Measurements from ENCODE around the gene WRNIP1. TPM values are rescaled to one million over a fixed set of nuclear protein-coding genes. Genes with fewer than 3 reads are reported as not detected.

Gene WRNIP1
- total RNA-seq, 1 experiment from 2014 or later, result 78.8 TPM

GRCh38 chr6:2744209-2744771, 20.9 kb upstream of the WRNIP1 start:
- ChIA-PET CTCF (interaction anchor here (1.5 kb wide), 1 partner anchor 9 kb away, joined by 4 read pairs; no protein-coding TSS in a partner anchor), POLR2A (no interaction called here), RAD21 (ENCODE audit: low non-redundant PET in 1 of 2, low total read pairs in 2 of 2, uncharacterized antibody in 2 of 2, unreplicated experiment in 2 of 2) (no interaction called here)
- intact Hi-C loops (cut with micrococcal nuclease), result loop anchor here (1.0 kb wide), 1 partner anchor 1148 kb away; no protein-coding TSS in a partner anchor
- Histone ChIP-seq H3K9me2 (ENCODE audit: insufficient read depth) (no peaks in the 10 kb centered on the region), H3K9me3 (ENCODE audit: control insufficient read depth in 1 of 2, insufficient read depth in 1 of 2, low read depth in 1 of 2, low read length in 2 of 2) (no peaks in the 10 kb centered on the region), H3K4me3 (replicated peaks in 1 of 2; ENCODE audit: low read depth in 1 of 2, low read length in 2 of 2) (no peak overlapping the region), H2AFZ (ENCODE audit: low read depth, low read length, poor library complexity, severe bottlenecking) (no peak overlapping the region), H3K4me1 (ENCODE audit: control insufficient read depth in 1 of 2, insufficient read depth in 2 of 2, low read length in 2 of 2) (peaks cover 0 to 5% of the 10 kb centered on the region in 2 experiments; a peak in 1 of 4 replicates), H3K27ac (ENCODE audit: low read depth, low read length) (no peak overlapping the region), H3K27me3 (ENCODE audit: insufficient read depth, low read length) (no peaks in the 10 kb centered on the region), H3K36me3 (ENCODE audit: control insufficient read depth in 1 of 2, insufficient read depth in 2 of 2, low read length in 2 of 2) (no peaks in the 10 kb centered on the region), H3K9ac (ENCODE audit: low read length) (no peak overlapping the region), H3K79me2 (ENCODE audit: insufficient read depth, low read length) (no peaks in the 10 kb centered on the region), H3K4me2 (ENCODE audit: low read length) (no peak overlapping the region), H4K20me1 (ENCODE audit: insufficient read depth) (no peaks in the 10 kb centered on the region)
- DNase-seq (ENCODE audit: low read depth, low spot score), result no peak
- peak; percentile 81 for ATAC-seq
- no TSS peak for BruUV-seq (replicated peaks)
- TF ChIP-seq ZFX (IDR thresholded peaks at IDR 0.05), result no peak
- TF ChIP-seq, protein P1, sequence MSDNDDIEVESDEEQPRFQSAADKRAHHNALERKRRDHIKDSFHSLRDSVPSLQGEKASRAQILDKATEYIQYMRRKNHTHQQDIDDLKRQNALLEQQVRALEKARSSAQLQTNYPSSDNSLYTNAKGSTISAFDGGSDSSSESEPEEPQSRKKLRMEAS (IDR thresholded peaks at IDR 0.05), result no peak
- TF ChIP-seq EZH2phosphoT487 (IDR thresholded peaks at IDR 0.05; ENCODE audit: borderline replicate concordance), result no peak
- no peak for TF ChIP-seq TCF7L2 (IDR thresholded peaks at IDR 0.05; ENCODE audit: borderline replicate concordance, extremely low read depth, insufficient read depth, insufficient read length)
- TF ChIP-seq POLR2AphosphoS5 (IDR thresholded peaks at IDR 0.05; ENCODE audit: low read depth, low read length), result no peak
- no peak for TF ChIP-seq CEBPB (IDR thresholded peaks at IDR 0.05; ENCODE audit: low read depth)
- TF ChIP-seq, protein P2, sequence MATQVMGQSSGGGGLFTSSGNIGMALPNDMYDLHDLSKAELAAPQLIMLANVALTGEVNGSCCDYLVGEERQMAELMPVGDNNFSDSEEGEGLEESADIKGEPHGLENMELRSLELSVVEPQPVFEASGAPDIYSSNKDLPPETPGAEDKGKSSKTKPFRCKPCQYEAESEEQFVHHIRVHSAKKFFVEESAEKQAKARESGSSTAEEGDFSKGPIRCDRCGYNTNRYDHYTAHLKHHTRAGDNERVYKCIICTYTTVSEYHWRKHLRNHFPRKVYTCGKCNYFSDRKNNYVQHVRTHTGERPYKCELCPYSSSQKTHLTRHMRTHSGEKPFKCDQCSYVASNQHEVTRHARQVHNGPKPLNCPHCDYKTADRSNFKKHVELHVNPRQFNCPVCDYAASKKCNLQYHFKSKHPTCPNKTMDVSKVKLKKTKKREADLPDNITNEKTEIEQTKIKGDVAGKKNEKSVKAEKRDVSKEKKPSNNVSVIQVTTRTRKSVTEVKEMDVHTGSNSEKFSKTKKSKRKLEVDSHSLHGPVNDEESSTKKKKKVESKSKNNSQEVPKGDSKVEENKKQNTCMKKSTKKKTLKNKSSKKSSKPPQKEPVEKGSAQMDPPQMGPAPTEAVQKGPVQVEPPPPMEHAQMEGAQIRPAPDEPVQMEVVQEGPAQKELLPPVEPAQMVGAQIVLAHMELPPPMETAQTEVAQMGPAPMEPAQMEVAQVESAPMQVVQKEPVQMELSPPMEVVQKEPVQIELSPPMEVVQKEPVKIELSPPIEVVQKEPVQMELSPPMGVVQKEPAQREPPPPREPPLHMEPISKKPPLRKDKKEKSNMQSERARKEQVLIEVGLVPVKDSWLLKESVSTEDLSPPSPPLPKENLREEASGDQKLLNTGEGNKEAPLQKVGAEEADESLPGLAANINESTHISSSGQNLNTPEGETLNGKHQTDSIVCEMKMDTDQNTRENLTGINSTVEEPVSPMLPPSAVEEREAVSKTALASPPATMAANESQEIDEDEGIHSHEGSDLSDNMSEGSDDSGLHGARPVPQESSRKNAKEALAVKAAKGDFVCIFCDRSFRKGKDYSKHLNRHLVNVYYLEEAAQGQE (IDR thresholded peaks at IDR 0.05; ENCODE audit: low read depth), result no peak
- TF ChIP-seq FOSL1 (IDR thresholded peaks at IDR 0.05; ENCODE audit: low read depth), result no peak
- TF ChIP-seq, protein P3, sequence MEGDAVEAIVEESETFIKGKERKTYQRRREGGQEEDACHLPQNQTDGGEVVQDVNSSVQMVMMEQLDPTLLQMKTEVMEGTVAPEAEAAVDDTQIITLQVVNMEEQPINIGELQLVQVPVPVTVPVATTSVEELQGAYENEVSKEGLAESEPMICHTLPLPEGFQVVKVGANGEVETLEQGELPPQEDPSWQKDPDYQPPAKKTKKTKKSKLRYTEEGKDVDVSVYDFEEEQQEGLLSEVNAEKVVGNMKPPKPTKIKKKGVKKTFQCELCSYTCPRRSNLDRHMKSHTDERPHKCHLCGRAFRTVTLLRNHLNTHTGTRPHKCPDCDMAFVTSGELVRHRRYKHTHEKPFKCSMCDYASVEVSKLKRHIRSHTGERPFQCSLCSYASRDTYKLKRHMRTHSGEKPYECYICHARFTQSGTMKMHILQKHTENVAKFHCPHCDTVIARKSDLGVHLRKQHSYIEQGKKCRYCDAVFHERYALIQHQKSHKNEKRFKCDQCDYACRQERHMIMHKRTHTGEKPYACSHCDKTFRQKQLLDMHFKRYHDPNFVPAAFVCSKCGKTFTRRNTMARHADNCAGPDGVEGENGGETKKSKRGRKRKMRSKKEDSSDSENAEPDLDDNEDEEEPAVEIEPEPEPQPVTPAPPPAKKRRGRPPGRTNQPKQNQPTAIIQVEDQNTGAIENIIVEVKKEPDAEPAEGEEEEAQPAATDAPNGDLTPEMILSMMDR (IDR thresholded peaks at IDR 0.05 in 2 of 3, conservative IDR thresholded peaks at IDR 0.05 in 1 of 3; ENCODE audit: borderline replicate concordance in 1 of 3, insufficient read depth in 1 of 3, low read depth in 2 of 3, low read length in 2 of 3), result peak; percentile 36 to 42 (median 41); a peak in 5 of 6 replicates
- TF ChIP-seq ATF3 (IDR thresholded peaks at IDR 0.05), result no peak
- TF ChIP-seq RAD21 (IDR thresholded peaks at IDR 0.05; ENCODE audit: low read depth), result peak; percentile 63

Measured in HCT116 (cell line).